GM12878 (cell line): ENCODE data around the gene TM9SF2. TPM values are rescaled to one million over a fixed set of nuclear protein-coding genes. Genes with fewer than 3 reads are reported as not detected.

Experiments used
- ATAC-seq: fragments of 200-7000 bp; cut with Tn5 transposase; 3 replicates; pipeline ENCODE4 v1.9.1; 2020; ENCODE audit warnings: mild to moderate bottlenecking, moderate library complexity
- BruUV-seq: library from RNA; stranded (reverse); fragments of 400-500 nt; replicated peaks from 2 replicates; lab custom pipeline; 2021; lab: Mats Ljungman, UMichigan
- CTCF ChIA-PET: fragments of 300-600 bp; sonication (Branson Sonifier 250); formaldehyde crosslinking; extraction: SDS; loops from one replicate; lab custom pipeline; 2021; ENCODE audit warnings: inconsistent platforms; lab: Yijun Ruan, JAX
- POLR2A ChIA-PET: fragments of 350-600 bp; formaldehyde crosslinking; extraction: SDS; loops from one replicate; lab custom pipeline; 2021; ENCODE audit warnings: inconsistent platforms; lab: Charles Lee
- RAD21 ChIA-PET: fragments of 300-600 bp; sonication (Branson Sonifier 250); formaldehyde crosslinking; loops from one replicate; lab custom pipeline; 2023; ENCODE audit warnings: antibody characterized with exemption; ENCODE audit not compliant: unreplicated experiment; lab: Charles Lee
- SMC1A ChIA-PET: fragments of 300-600 bp; sonication (Branson Sonifier 250); formaldehyde crosslinking; loops from one replicate; lab custom pipeline; 2023; ENCODE audit not compliant: unreplicated experiment, uncharacterized antibody; lab: Charles Lee
- DNase-seq: peaks from one replicate; pipeline ENCODE4 v3.0.0-alpha.2; 2011; ENCODE audit warnings: low read depth, low spot score
- FAIRE-seq: peaks from 3 replicates; lab custom pipeline; 2011; peaks lifted over from hg19 to GRCh38; lab: Jason Lieb, UNC
- H2AFZ ChIP-seq: 2 replicates; pipeline ENCODE4 v1.6.0; 2011; ENCODE audit warnings: low read depth, low read length, control low read depth; ENCODE audit not compliant: control insufficient read depth
- H3K27ac ChIP-seq: 2 replicates; pipeline ENCODE4 v1.5.1; 2011; ENCODE audit warnings: control low read depth; ENCODE audit not compliant: control insufficient read depth, insufficient read depth
- H3K27me3 ChIP-seq, 2 experiments: replicated peaks in 1 of 2; 2 replicates each; pipeline versions ENCODE4 v1.6.0 to v1.6.1; 2011; ENCODE audit warnings: low read length in 1 of 2; ENCODE audit not compliant: control insufficient read depth in 2 of 2, insufficient read depth in 2 of 2
- H3K36me3 ChIP-seq, 2 experiments: 2 replicates each; pipeline ENCODE4 v1.5.1; 2011; ENCODE audit warnings: low read length in 1 of 2; ENCODE audit not compliant: control insufficient read depth in 2 of 2, insufficient read depth in 2 of 2
- H3K4me1 ChIP-seq: 2 replicates; pipeline ENCODE4 v1.6.1; 2011; ENCODE audit warnings: mild to moderate bottlenecking, low read length, moderate library complexity, mixed read lengths; ENCODE audit not compliant: control insufficient read depth, insufficient read depth
- H3K4me2 ChIP-seq: 2 replicates; pipeline ENCODE4 v1.6.0; 2011; ENCODE audit warnings: control low read depth; ENCODE audit not compliant: control insufficient read depth, insufficient read depth
- H3K4me3 ChIP-seq: fragments of 200-600 bp; sonication (generic); 2 replicates; pipeline ENCODE4 v1.5.1; 2016
- H3K79me2 ChIP-seq: 2 replicates; pipeline ENCODE4 v1.6.0; 2011; ENCODE audit warnings: low read length; ENCODE audit not compliant: control insufficient read depth, insufficient read depth
- H3K9ac ChIP-seq: 2 replicates; pipeline ENCODE4 v1.8.0; 2011; ENCODE audit warnings: low read length, control low read depth, mixed read lengths; ENCODE audit not compliant: control insufficient read depth, insufficient read depth
- H3K9me3 ChIP-seq: replicated peaks from 3 replicates; pipeline ENCODE4 v1.5.1; 2011; ENCODE audit warnings: mild to moderate bottlenecking, low read length; ENCODE audit not compliant: control insufficient read depth, insufficient read depth
- H4K20me1 ChIP-seq: 2 replicates; pipeline ENCODE4 v1.6.0; 2011; ENCODE audit not compliant: control insufficient read depth, insufficient read depth
- CBFB ChIP-seq: IDR thresholded peaks from 2 replicates; pipeline ENCODE4 v1.6.1; 2016; ENCODE audit warnings: antibody characterized with exemption, low read depth
- CEBPZ ChIP-seq: fragments of 150-350 bp; IDR thresholded peaks from 2 replicates; pipeline ENCODE4 v1.6.1; 2016; ENCODE audit warnings: low read depth, low read length
- E2F4 ChIP-seq: IDR thresholded peaks from 2 replicates; pipeline ENCODE4 v1.6.1; 2012; ENCODE audit warnings: low read depth, low read length, improper control_type of control experiment
- EED ChIP-seq: sonication (generic); IDR thresholded peaks from 2 replicates; pipeline ENCODE4 v1.6.1; 2016; ENCODE audit warnings: antibody characterized with exemption, low read depth
- GABPA ChIP-seq: IDR thresholded peaks from 2 replicates; pipeline ENCODE4 v1.6.1; 2014; ENCODE audit warnings: antibody characterized with exemption, low read depth, mild to moderate bottlenecking, inconsistent platforms
- MTA2 ChIP-seq: fragments of 450-650 bp; IDR thresholded peaks from 2 replicates; pipeline ENCODE4 v1.6.1; 2016; ENCODE audit warnings: low read depth, mild to moderate bottlenecking, moderate library complexity
- NFXL1 ChIP-seq: fragments of 450-650 bp; IDR thresholded peaks from 2 replicates; pipeline ENCODE4 v1.6.1; 2017; ENCODE audit warnings: antibody characterized with exemption, mild to moderate bottlenecking, borderline replicate concordance
- NRF1 ChIP-seq: conservative IDR thresholded peaks from 2 replicates; pipeline ENCODE4 v1.6.1; 2011; ENCODE audit warnings: mild to moderate bottlenecking, low read depth, low read length, improper control_type of control experiment
- PBX3 ChIP-seq: IDR thresholded peaks from 2 replicates; pipeline ENCODE4 v1.6.1; 2011; ENCODE audit warnings: mild to moderate bottlenecking, low read depth, low read length, moderate library complexity; ENCODE audit not compliant: insufficient replicate concordance
- SIX5 ChIP-seq: IDR thresholded peaks from 2 replicates; pipeline ENCODE4 v1.6.1; 2011; ENCODE audit warnings: mild to moderate bottlenecking, low read depth, low read length, moderate library complexity; ENCODE audit not compliant: severe bottlenecking
- STAT1 ChIP-seq: fragments of 450-650 bp; conservative IDR thresholded peaks from 2 replicates; pipeline ENCODE4 v1.6.1; 2014; ENCODE audit warnings: antibody characterized with exemption, mild to moderate bottlenecking
- SUZ12 ChIP-seq: fragments of 200-600 bp; sonication (generic); IDR thresholded peaks from one replicate; pipeline ENCODE4 v1.6.1; 2018; ENCODE audit warnings: antibody characterized with exemption, mild to moderate bottlenecking; ENCODE audit not compliant: unreplicated experiment
- ZNF384 ChIP-seq: IDR thresholded peaks from 2 replicates; pipeline ENCODE4 v1.6.1; 2012; ENCODE audit warnings: low read depth, mild to moderate bottlenecking, low read length, improper control_type of control experiment, borderline replicate concordance
- WGBS: methylation state at CpG from one replicate; pipeline ENCODE4 v1.1.6; 2016; ENCODE audit warnings: low lambda C conversion rate; ENCODE audit not compliant: insufficient replicate concordance, insufficient coverage; ENCODE audit errors: missing lambda C conversion rate; 5-methylcytosine and 5-hydroxymethylcytosine counted together
- in situ Hi-C: fragments of 300-500 bp; cut with MboI; formaldehyde crosslinking; loops from 9 replicates; pipeline ENCODE4 v1.14.3; 2018; ENCODE audit warnings: mixed read lengths
- intact Hi-C: fragments of 100-400 bp; cut with micrococcal nuclease; formaldehyde crosslinking; loops from one replicate; pipeline ENCODE4 v1.14.2; 2022; ENCODE audit not compliant: unreplicated experiment
- polyA plus RNA-seq, 11 experiments: library from polyadenylated mRNA; depleted of rRNA in 4 of 11; unstranded in 6 of 11; stranded (reverse) in 5 of 11; fragments of >200 nt; fragmentation: Nextera tagmentation in 4 of 11; fragmentation: Illumina TruSeq in 1 of 11; extraction: Ambion mirVana in 4 of 11; extraction: Trizol in 1 of 11; gene quantifications; 1 replicate in 1 of 11; 2 replicates in 10 of 11; pipeline versions ENCODE4 v1.2.1 to v1.2.3, GENCODE V29; 2011 to 2016; ENCODE audit warnings: inconsistent platforms in 2 of 11, missing spikeins in 2 of 11, low read depth in 1 of 11
- total RNA-seq, 4 experiments: library from RNA; depleted of rRNA in 3 of 4; stranded (reverse); fragments of >200 nt in 3 of 4; fragmentation: Illumina TruSeq in 1 of 4; extraction: Trizol in 1 of 4; gene quantifications; 2 replicates each; pipeline versions ENCODE4 v1.2.1 to v1.2.3, GENCODE V29; 2013 to 2021

The TM9SF2 gene
- total and polyA plus RNA-seq, 10 of the 15 experiments (the other 5 are each of a cell fraction or from before 2014, with no cell fraction given): 34.6 to 128 (median 79.2) TPM

GRCh38 chr13:99522298-99522697 lies 21.0 kb downstream of the TM9SF2 start:
- RAD21 ChIA-PET: no interaction called here
- CTCF ChIA-PET: no interaction called here
- H3K27ac ChIP-seq: no peak overlapping the region
- intact Hi-C loops (no loop called here), in situ Hi-C loops (no loop called here)
- no peak for FAIRE-seq
- no peak overlapping the region for H3K9ac ChIP-seq
- SMC1A ChIA-PET: interaction anchor here (1.1 kb wide), 1 partner anchor 24 kb away, joined by 3 read pairs; no protein-coding TSS in a partner anchor
- ATAC-seq: no peak
- no TSS peak for BruUV-seq
- H3K4me2 ChIP-seq: no peak overlapping the region
- H2AFZ ChIP-seq: no peak overlapping the region
- no peaks in the 10 kb centered on the region for H4K20me1 ChIP-seq
- WGBS: 98% methylated on average over 2 of the region's 2 CpGs
- H3K4me3 ChIP-seq: no peak overlapping the region
- no peaks in the 10 kb centered on the region for H3K9me3 ChIP-seq
- POLR2A ChIA-PET: no interaction called here
- H3K27me3 ChIP-seq: no peaks in the 10 kb centered on the region
- peaks cover 8 to 30% of the 10 kb centered on the region in 2 experiments for H3K36me3 ChIP-seq
- no peaks in the 10 kb centered on the region for H3K4me1 ChIP-seq
- DNase-seq: no peak
- TF ChIP-seq SUZ12: no peak
- TF ChIP-seq EED: no peak
- H3K79me2 ChIP-seq: peaks cover 1% of the 10 kb centered on the region

- ChIA-PET RAD21 (no interaction called here), CTCF (no interaction called here), SMC1A (no interaction called here), POLR2A (no interaction called here)
- ATAC-seq (no peak), FAIRE-seq (no peak), DNase-seq (no peak)
- Histone ChIP-seq H3K79me2 (no peaks in the 10 kb centered on the region; the same call in 1 of the 2 replicates), H4K20me1 (no peaks in the 10 kb centered on the region; the same call in none of the 2 replicates), H3K36me3 (peaks cover 8 to 28% of the 10 kb centered on the region in 2 experiments), H3K9ac (no peak overlapping the region), H3K4me3 (no peak overlapping the region), H3K4me2 (no peak overlapping the region), H2AFZ (no peak overlapping the region), H3K9me3 (no peaks in the 10 kb centered on the region), H3K27me3 (no peaks in the 10 kb centered on the region), H3K4me1 (no peaks in the 10 kb centered on the region), H3K27ac (no peak overlapping the region)
- WGBS: 91% methylated on average over 4 of the region's 4 CpGs
- intact Hi-C loops (no loop called here), in situ Hi-C loops (no loop called here)
- TSS peak; percentile 29 for BruUV-seq
- TF ChIP-seq E2F4 (no peak), NFXL1 (no peak), GABPA (no peak), NRF1 (no peak), ZNF384 (no peak), CBFB (no peak), STAT1 (no peak), CEBPZ (no peak), MTA2 (no peak), PBX3 (no peak), SIX5 (no peak)
Observed at GRCh38 chr13:99523838-99524237, 22.6 kb downstream of the TM9SF2 start.
